Measurements from ENCODE around the gene GBGT1.

Gene GBGT1

GRCh38 chr9:133122605-133122934, 41.1 kb downstream of the GBGT1 start:
- TF ChIP-seq CTCF (IDR thresholded peaks at IDR 0.05; ENCODE audit: low read depth, low read length), result no peak
- TF ChIP-seq EZH2phosphoT487 (IDR thresholded peaks at IDR 0.05; ENCODE audit: low read depth), result no peak
- H3K4me3 ChIP-seq (ENCODE audit: low read length), result no peak overlapping the region
- H3K79me2 ChIP-seq (ENCODE audit: low read length), result peaks cover 11% of the 10 kb centered on the region
- peaks cover 40% of the 10 kb centered on the region for H3K4me1 ChIP-seq (ENCODE audit: low read length)
- no peak overlapping the region for H2AFZ ChIP-seq (ENCODE audit: low read depth, low read length)
- H3K9me3 ChIP-seq (ENCODE audit: insufficient read depth, low read length), result no peaks in the 10 kb centered on the region
- H3K27ac ChIP-seq (ENCODE audit: low read length), result no peak overlapping the region
- H3K27me3 ChIP-seq (ENCODE audit: low read depth, low read length), result no peaks in the 10 kb centered on the region
- no peaks in the 10 kb centered on the region for H3K36me3 ChIP-seq (replicated peaks; ENCODE audit: low read depth, low read length)
- no peak overlapping the region for H3K9ac ChIP-seq (ENCODE audit: low read length)
- no peak overlapping the region for H3K4me2 ChIP-seq (ENCODE audit: low read length)
- H4K20me1 ChIP-seq (ENCODE audit: insufficient read depth, low read length), result peaks cover 72% of the 10 kb centered on the region

- Histone ChIP-seq H3K27me3 (ENCODE audit: low read depth, low read length) (no peaks in the 10 kb centered on the region), H3K9me3 (ENCODE audit: insufficient read depth, low read length) (no peaks in the 10 kb centered on the region), H3K4me2 (ENCODE audit: low read length) (peak overlapping the region; percentile 84), H4K20me1 (ENCODE audit: insufficient read depth, low read length) (peaks cover 70% of the 10 kb centered on the region), H3K36me3 (replicated peaks; ENCODE audit: low read depth, low read length) (no peaks in the 10 kb centered on the region), H3K4me1 (ENCODE audit: low read length) (peaks cover 38% of the 10 kb centered on the region), H3K79me2 (ENCODE audit: low read length) (peaks cover 11% of the 10 kb centered on the region), H3K27ac (ENCODE audit: low read length) (peak overlapping the region; percentile 28), H2AFZ (ENCODE audit: low read depth, low read length) (no peak overlapping the region), H3K4me3 (ENCODE audit: low read length) (peak overlapping the region; percentile 77), H3K9ac (ENCODE audit: low read length) (peak overlapping the region; percentile 52; the same call in 1 of the 2 replicates)
- TF ChIP-seq CTCF (IDR thresholded peaks at IDR 0.05; ENCODE audit: low read depth, low read length), result no peak
- TF ChIP-seq EZH2phosphoT487 (IDR thresholded peaks at IDR 0.05; ENCODE audit: low read depth), result no peak
Observed at GRCh38 chr9:133121915-133122550, 41.7 kb downstream of the GBGT1 start.

GRCh38 chr9:133121198-133121914, 42.4 kb downstream of the GBGT1 start, which contains the start of gene RALGDS:
TSS of gene RALGDS (minus strand) at chr9:133121240. CDS start at chr9:133121154, 86 bp downstream.
- H4K20me1 ChIP-seq (ENCODE audit: insufficient read depth, low read length), result peaks cover 63% of the 10 kb centered on the region
- H3K27me3 ChIP-seq (ENCODE audit: low read depth, low read length), result no peaks in the 10 kb centered on the region
- peak within 1 kb of the TSS; percentile 90 for H3K4me3 ChIP-seq (ENCODE audit: low read length)
- H3K4me1 ChIP-seq (ENCODE audit: low read length), result peaks cover 36% of the 10 kb centered on the region
- peak within 1 kb of the TSS; percentile 98 for H3K4me2 ChIP-seq (ENCODE audit: low read length)
- peak within 1 kb of the TSS; percentile 39; the same call in 1 of the 2 replicates for H2AFZ ChIP-seq (ENCODE audit: low read depth, low read length)
- peak within 1 kb of the TSS; percentile 71 for H3K9ac ChIP-seq (ENCODE audit: low read length)
- peak within 1 kb of the TSS; percentile 28 for H3K27ac ChIP-seq (ENCODE audit: low read length)
- peaks cover 11% of the 10 kb centered on the region for H3K79me2 ChIP-seq (ENCODE audit: low read length)
- no peaks in the 10 kb centered on the region for H3K9me3 ChIP-seq (ENCODE audit: insufficient read depth, low read length)
- TF ChIP-seq CTCF (IDR thresholded peaks at IDR 0.05; ENCODE audit: low read depth, low read length), result no peak
- TF ChIP-seq EZH2phosphoT487 (IDR thresholded peaks at IDR 0.05; ENCODE audit: low read depth), result no peak
- no peaks in the 10 kb centered on the region for H3K36me3 ChIP-seq (replicated peaks; ENCODE audit: low read depth, low read length)

DNA sequence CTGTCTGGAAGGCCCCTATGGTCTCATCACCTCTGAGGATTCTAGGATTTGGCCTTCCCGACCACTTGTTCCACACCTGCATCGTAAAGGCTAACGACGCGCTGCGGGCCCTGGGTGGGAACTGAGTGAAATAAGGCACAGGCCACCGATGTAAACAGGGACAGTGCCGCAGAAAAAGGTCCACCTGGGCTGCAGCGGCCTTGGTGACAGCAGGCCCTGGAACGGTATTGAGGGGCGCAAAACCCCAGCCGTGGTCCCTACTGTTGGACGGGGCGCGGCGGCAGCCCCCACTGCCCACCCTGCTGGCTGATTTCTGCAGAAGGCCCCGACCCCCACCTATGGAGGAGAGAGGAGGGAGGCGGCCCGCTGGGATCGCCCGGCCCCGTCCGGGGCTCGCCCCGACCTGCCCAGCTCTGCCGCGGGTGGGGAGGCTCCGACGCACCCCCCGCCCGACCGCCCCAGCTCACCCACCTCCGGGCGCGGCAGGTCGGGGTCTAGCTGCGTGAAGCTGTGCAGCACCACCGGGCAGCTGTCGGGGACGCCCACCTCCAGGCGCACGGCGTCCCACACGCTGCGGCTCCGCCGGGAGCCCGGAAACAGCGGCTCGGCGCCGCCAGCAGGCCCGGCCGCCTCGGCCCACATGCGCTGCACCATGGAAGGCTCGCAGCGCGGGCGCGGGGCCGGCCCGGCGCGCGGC, 43.1 kb downstream of the GBGT1 start:
- Histone ChIP-seq H2AFZ (ENCODE audit: low read depth, low read length) (peak overlapping the region; percentile 39; the same call in 1 of the 2 replicates), H3K4me3 (ENCODE audit: low read length) (peak overlapping the region; percentile 90), H3K4me2 (ENCODE audit: low read length) (peak overlapping the region; percentile 98), H4K20me1 (ENCODE audit: insufficient read depth, low read length) (peaks cover 56% of the 10 kb centered on the region), H3K36me3 (replicated peaks; ENCODE audit: low read depth, low read length) (no peaks in the 10 kb centered on the region), H3K9me3 (ENCODE audit: insufficient read depth, low read length) (no peaks in the 10 kb centered on the region), H3K9ac (ENCODE audit: low read length) (peak overlapping the region; percentile 71), H3K4me1 (ENCODE audit: low read length) (peaks cover 36% of the 10 kb centered on the region), H3K79me2 (ENCODE audit: low read length) (peaks cover 9% of the 10 kb centered on the region), H3K27ac (ENCODE audit: low read length) (no peak overlapping the region), H3K27me3 (ENCODE audit: low read depth, low read length) (no peaks in the 10 kb centered on the region)
- TF ChIP-seq CTCF (IDR thresholded peaks at IDR 0.05; ENCODE audit: low read depth, low read length) (no peak), EZH2phosphoT487 (IDR thresholded peaks at IDR 0.05; ENCODE audit: low read depth) (no peak)
